ENCODE measurements around the gene SNX5. TPM values are rescaled to one million over a fixed set of nuclear protein-coding genes. Genes with fewer than 3 reads are reported as not detected.

Gene SNX5
- total and polyA plus RNA-seq, 10 of the 15 experiments (the other 5 are each of a cell fraction or from before 2014, with no cell fraction given), result 92.9 to 316 (median 245) TPM

GRCh38 chr20:17928211-17928611 lies 40.4 kb downstream of the SNX5 start:
- CTCF ChIA-PET, result interaction anchor here (1.1 kb wide), 1 partner anchor 76 kb away, joined by 3 read pairs; no protein-coding TSS in a partner anchor
- FAIRE-seq (no peak), DNase-seq (ENCODE audit: low read depth, low spot score) (no peak), ATAC-seq (no peak)
- Histone ChIP-seq H3K36me3 (ENCODE audit: control insufficient read depth in 2 of 2, insufficient read depth in 2 of 2, low read length in 1 of 2) (no peaks in the 10 kb centered on the region), H3K4me3 (no peak overlapping the region), H2AFZ (ENCODE audit: control insufficient read depth, low read depth, low read length) (no peak overlapping the region), H3K4me2 (ENCODE audit: control insufficient read depth, insufficient read depth) (no peak overlapping the region), H3K4me1 (ENCODE audit: control insufficient read depth, insufficient read depth, low read length) (0 out of 2 replicates have a peak, but pooled peaks cover 1% of the 10 kb centered on the region), H4K20me1 (ENCODE audit: control insufficient read depth, insufficient read depth) (no peaks in the 10 kb centered on the region; the same call in 1 of the 2 replicates), H3K9me3 (replicated peaks; ENCODE audit: control insufficient read depth, insufficient read depth, low read length) (no peaks in the 10 kb centered on the region; the same call in 2 of the 3 replicates), H3K27ac (ENCODE audit: control insufficient read depth, insufficient read depth) (no peak overlapping the region), H3K79me2 (ENCODE audit: control insufficient read depth, insufficient read depth, low read length) (no peaks in the 10 kb centered on the region), H3K9ac (ENCODE audit: control insufficient read depth, insufficient read depth, low read length) (no peak overlapping the region), H3K27me3 (replicated peaks in 1 of 2; ENCODE audit: control insufficient read depth in 2 of 2, insufficient read depth in 2 of 2, low read length in 1 of 2) (peaks cover 0 to 7% of the 10 kb centered on the region in 2 experiments; a peak in 2 of 4 replicates)
- TF ChIP-seq EZH2 (IDR thresholded peaks at IDR 0.05; ENCODE audit: borderline replicate concordance, control insufficient read depth, low read depth, low read length) (no peak), SREBF1 (IDR thresholded peaks at IDR 0.05; ENCODE audit: low read length) (no peak), NRF1 (conservative IDR thresholded peaks at IDR 0.05; ENCODE audit: low read depth, low read length) (no peak), CHD2 (IDR thresholded peaks at IDR 0.05; ENCODE audit: borderline replicate concordance, low read depth, low read length) (no peak), CBX3 (IDR thresholded peaks at IDR 0.05; ENCODE audit: borderline replicate concordance, low read depth) (no peak)
- RAD21 ChIA-PET (ENCODE audit: unreplicated experiment), result no interaction called here
- POLR2A ChIA-PET, result no interaction called here
- SMC1A ChIA-PET (ENCODE audit: uncharacterized antibody, unreplicated experiment), result no interaction called here
- intact Hi-C loops (cut with micrococcal nuclease; ENCODE audit: unreplicated experiment), result no loop called here
- 39% methylated on average over 7 of the region's 7 CpGs for WGBS (ENCODE audit: insufficient coverage, insufficient replicate concordance, low lambda C conversion rate, missing lambda C conversion rate)
- no TSS peak for BruUV-seq (replicated peaks)
- in situ Hi-C loops (cut with MboI), result no loop called here

GRCh38 chr20:17925940-17926300 lies 42.7 kb downstream of the SNX5 start:
- H3K27me3 ChIP-seq (replicated peaks in 1 of 2; ENCODE audit: control insufficient read depth in 2 of 2, insufficient read depth in 2 of 2, low read length in 1 of 2), result peaks cover 0 to 7% of the 10 kb centered on the region in 2 experiments; a peak in 2 of 4 replicates
- no peak overlapping the region for H3K4me2 ChIP-seq (ENCODE audit: control insufficient read depth, insufficient read depth)
- no peaks in the 10 kb centered on the region for H3K4me1 ChIP-seq (ENCODE audit: control insufficient read depth, insufficient read depth, low read length)
- ChIA-PET SMC1A (ENCODE audit: uncharacterized antibody, unreplicated experiment) (no interaction called here), CTCF (interaction anchor here (1.4 kb wide), 1 partner anchor 13 kb away, joined by 8 read pairs; no protein-coding TSS in a partner anchor), POLR2A (no interaction called here), RAD21 (ENCODE audit: unreplicated experiment) (no interaction called here)
- no peak overlapping the region for H3K9ac ChIP-seq (ENCODE audit: control insufficient read depth, insufficient read depth, low read length)
- no peaks in the 10 kb centered on the region; the same call in 1 of the 2 replicates for H4K20me1 ChIP-seq (ENCODE audit: control insufficient read depth, insufficient read depth)
- no peak overlapping the region for H2AFZ ChIP-seq (ENCODE audit: control insufficient read depth, low read depth, low read length)
- 27% methylated on average over 1 of the region's 1 CpG for WGBS (ENCODE audit: insufficient coverage, insufficient replicate concordance, low lambda C conversion rate, missing lambda C conversion rate)
- H3K27ac ChIP-seq (ENCODE audit: control insufficient read depth, insufficient read depth), result no peak overlapping the region
- H3K4me3 ChIP-seq, result no peak overlapping the region
- in situ Hi-C loops (cut with MboI), result no loop called here
- intact Hi-C loops (cut with micrococcal nuclease; ENCODE audit: unreplicated experiment), result no loop called here
- H3K79me2 ChIP-seq (ENCODE audit: control insufficient read depth, insufficient read depth, low read length), result no peaks in the 10 kb centered on the region
- no peaks in the 10 kb centered on the region for H3K9me3 ChIP-seq (replicated peaks; ENCODE audit: control insufficient read depth, insufficient read depth, low read length)
- DNase-seq (ENCODE audit: low read depth, low spot score), result no peak
- ATAC-seq, result no peak
- H3K36me3 ChIP-seq (ENCODE audit: control insufficient read depth in 2 of 2, insufficient read depth in 2 of 2, low read length in 1 of 2), result no peaks in the 10 kb centered on the region
- no peak for FAIRE-seq
- no TSS peak for BruUV-seq (replicated peaks)
- TF ChIP-seq ZBTB33 (IDR thresholded peaks at IDR 0.05) (no peak), EZH2 (IDR thresholded peaks at IDR 0.05; ENCODE audit: borderline replicate concordance, control insufficient read depth, low read depth, low read length) (no peak), SREBF2 (IDR thresholded peaks at IDR 0.05; ENCODE audit: low read length) (no peak), SMARCA5 (IDR thresholded peaks at IDR 0.05) (no peak), BCL3 (IDR thresholded peaks at IDR 0.05; ENCODE audit: borderline replicate concordance, insufficient read depth, low read depth, low read length, poor library complexity, severe bottlenecking) (no peak), MLLT1 (IDR thresholded peaks at IDR 0.05) (no peak), EGR1 (IDR thresholded peaks at IDR 0.05; ENCODE audit: borderline replicate concordance in 1 of 2, low read depth in 2 of 2, low read length in 2 of 2) (no peak), ESRRA (IDR thresholded peaks at IDR 0.05; ENCODE audit: low read length) (no peak), CHD2 (IDR thresholded peaks at IDR 0.05; ENCODE audit: borderline replicate concordance, low read depth, low read length) (no peak), POLR2A (IDR thresholded peaks at IDR 0.05; ENCODE audit: low read depth, low read length) (no peak), ZSCAN29 (IDR thresholded peaks at IDR 0.05) (no peak)
